ENCODE measurements around the gene CRTC1.
A peak's percentile ranks its signal among the peaks of the same experiment; 100 is the strongest.
"Not testable (repeated sequence)": the region's sequence is repeated elsewhere in the genome, so short reads cannot be mapped to it uniquely, and the experiment has no call there.

CRTC1 gene

DNA sequence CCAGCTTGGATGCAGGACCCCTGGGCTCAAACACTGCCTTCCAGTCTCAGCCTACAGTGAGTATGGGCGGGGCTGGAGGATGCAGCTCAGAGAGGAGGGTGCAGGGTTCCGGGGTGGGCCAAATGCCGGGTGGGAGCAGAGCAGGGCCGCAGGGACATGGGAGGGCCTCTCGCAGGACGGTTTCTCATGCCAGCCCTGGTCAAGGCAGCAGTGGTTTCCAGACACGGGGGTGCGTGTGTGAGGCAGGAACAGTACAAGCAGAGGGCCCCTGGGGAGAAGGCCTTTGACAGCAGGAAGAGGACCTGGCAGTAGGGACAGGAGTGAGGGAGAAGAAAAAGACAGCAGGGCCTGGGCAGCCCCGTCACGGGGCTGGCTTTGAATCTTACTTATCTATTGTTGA, 34.1 kb downstream of the CRTC1 start:
- DNase-seq: no peak
- in situ Hi-C loops (cut with MboI; ENCODE audit: low pct_unique_long_range_greater_than_20kb, low sequenced_read_pairs): no loop called here

DNA sequence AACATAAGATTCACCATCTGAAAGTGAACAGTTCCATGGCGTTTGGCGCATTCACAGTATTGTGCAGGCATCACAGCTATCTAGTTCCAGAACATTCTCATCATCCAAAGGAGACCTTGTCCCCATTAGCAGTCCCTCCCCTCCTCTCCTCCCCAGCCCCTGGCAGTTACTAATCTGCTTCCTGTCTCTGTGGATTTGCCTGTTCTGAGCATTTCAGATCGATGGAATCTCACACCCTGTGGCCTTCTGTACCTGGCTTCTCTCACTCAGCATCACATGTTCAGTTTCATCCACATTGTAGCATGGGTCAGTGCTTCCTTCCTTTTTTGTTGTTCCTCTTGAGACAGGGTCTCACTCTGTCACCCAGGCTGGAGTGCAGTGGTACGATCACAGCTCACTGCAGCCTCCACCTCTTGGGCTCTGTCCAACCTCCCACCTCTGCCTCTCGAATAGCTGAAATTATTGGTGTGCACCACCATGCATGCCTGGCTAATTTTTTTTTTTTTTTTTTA, 34.6 kb downstream of the CRTC1 start:
- in situ Hi-C loops (cut with MboI; ENCODE audit: low pct_unique_long_range_greater_than_20kb, low sequenced_read_pairs): no loop called here
- peak; percentile 34 for DNase-seq

DNA sequence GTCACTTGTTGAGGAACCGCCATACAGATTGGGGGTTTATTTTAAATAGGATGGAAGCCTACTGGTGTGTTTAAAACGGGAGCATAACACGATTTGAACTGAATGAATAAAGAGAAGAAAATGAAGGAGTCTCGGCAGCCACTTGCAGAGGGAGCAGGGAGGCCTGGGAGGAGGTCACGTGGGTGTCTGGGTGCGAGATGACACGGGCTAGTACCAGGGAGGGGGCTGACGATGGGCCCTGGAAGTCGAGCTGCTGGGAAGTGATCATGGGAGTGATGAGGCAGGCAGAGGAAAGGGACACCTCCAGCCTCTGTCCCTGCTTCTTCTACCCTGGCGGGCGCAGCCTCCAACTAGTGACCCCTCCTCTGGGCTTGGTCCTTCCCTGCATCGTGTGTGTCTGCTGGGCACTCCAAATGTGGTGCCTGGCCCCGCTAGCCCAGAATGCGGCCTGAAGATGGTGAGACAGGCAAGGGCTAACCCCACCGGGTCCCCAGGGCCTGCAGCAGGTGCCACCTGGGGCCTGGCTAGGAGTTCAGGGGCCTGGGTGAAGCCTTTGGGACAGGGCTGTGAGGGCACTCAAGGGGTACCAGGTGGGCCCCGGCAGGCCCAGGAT, 35.5 kb downstream of the CRTC1 start:
- in situ Hi-C loops (cut with MboI; ENCODE audit: low pct_unique_long_range_greater_than_20kb, low sequenced_read_pairs): no loop called here
- no peak for DNase-seq

DNA sequence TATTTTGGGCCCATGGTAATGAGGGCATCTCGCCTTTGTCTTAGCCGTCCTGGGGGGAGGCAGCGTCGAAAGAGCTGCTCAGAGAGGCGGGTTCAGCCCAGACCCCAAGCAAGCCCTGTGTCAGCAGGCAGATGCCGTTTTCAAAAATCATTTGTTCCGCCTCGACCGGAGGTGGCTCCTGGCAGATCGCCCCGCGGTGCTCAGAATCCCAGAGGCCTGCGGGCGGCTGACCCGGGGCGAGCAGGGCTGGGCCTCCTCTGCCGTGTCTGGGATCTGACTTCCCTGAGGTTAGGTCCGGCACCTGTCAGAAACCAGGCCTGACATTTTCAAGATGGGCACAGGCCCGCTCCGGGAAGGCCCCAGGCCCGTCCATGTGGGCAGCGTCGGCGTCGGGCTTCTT, 36.1 kb downstream of the CRTC1 start:
- in situ Hi-C loops (cut with MboI; ENCODE audit: low pct_unique_long_range_greater_than_20kb, low sequenced_read_pairs): no loop called here
- no peak for DNase-seq

DNA sequence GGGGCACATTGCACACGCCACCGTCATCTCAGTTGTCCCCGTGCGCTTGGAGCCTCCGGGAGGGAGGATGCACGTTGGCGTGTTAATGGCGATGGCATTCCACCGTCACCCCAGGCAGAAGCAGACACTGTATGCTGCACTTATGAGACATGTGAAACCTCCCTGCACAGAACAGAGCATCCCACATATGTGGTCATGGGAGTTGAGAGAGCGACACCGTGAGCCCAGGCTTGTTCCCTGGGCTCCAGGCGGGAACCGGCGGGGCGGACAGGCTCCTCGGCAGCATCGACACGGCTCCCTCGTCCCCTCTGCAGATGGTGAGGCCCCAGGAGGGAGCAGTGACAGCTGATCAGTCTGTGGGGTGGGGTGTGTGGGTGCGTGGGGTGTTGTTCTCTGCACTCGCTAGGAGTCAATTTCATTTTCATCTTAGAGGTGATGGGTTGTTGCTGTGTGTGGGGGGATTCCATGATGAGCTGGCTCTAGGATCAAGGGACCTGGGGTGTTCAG, 40.4 kb downstream of the CRTC1 start:
- in situ Hi-C loops (cut with MboI; ENCODE audit: low pct_unique_long_range_greater_than_20kb, low sequenced_read_pairs): no loop called here
- no peak for DNase-seq

DNA sequence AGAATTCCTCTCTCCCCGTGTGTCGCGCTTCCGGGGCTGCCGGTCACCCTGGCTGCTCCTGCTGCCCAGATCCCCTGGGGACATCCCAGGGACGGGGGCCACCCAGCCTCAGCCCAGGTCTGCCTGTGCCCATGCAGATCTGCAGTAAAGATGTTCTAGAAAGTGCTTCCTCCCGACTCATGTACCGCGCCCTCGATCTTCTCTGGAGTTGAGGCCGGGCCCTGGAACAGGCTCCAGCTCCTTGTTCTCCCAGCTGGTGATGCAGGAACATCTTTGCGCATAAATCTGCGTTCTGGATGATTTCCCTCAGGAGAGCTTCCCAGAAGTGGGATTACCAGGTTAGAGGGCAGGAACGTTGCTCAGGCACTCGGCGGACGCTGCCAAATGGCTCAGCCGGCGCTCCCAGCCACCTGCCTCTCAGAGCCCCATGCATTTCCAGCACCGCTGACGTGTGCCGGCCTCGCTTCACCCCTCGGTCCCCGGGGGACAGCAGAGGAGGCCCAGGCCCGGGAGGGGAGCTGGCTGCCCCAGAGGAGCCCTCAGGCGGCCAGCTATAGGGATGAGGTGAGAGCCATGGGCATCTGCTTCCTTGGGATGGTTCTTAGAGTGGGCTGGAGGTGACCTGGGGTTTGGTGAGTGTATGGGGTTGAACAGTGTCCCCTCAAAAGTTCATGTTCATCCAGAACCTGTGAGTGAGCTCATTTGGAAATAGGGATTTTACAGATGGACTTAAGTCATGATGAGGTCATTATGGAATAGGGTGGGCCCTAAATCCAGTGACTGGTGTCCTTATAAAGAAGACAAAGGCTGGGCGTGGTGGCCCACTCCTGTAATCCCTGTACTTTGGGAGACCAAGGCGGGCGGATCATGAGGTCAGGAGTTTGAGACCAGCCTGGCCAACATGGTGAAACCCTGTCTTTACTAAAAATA, 42.6 kb downstream of the CRTC1 start:
- in situ Hi-C loops (cut with MboI; ENCODE audit: low pct_unique_long_range_greater_than_20kb, low sequenced_read_pairs): no loop called here

DNA sequence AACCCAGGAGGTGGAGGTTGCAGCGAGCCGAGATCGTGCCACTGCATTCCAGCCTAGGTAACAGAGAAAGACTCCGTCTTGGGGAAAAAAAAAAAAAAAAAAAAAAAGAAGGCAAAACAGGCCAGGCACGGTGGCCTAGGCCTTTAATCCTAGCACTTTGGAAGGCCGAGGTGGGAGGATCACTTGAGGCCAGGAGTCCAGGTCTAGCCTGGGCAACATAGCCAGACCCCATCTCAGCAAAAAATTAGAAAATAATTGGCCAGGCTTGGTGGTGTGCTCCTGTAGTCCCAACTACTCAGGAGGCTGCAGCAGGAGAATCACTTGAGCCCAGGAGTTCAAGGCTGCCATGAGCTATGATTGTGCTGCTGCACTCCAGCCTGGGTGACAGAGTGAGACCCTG, 43.4 kb downstream of the CRTC1 start:
- in situ Hi-C loops (cut with MboI; ENCODE audit: low pct_unique_long_range_greater_than_20kb, low sequenced_read_pairs): no loop called here
- DNase-seq: no peak

More for the DNA sequence above, 42.6 kb downstream of the CRTC1 start:
- DNase-seq: no peak

DNA sequence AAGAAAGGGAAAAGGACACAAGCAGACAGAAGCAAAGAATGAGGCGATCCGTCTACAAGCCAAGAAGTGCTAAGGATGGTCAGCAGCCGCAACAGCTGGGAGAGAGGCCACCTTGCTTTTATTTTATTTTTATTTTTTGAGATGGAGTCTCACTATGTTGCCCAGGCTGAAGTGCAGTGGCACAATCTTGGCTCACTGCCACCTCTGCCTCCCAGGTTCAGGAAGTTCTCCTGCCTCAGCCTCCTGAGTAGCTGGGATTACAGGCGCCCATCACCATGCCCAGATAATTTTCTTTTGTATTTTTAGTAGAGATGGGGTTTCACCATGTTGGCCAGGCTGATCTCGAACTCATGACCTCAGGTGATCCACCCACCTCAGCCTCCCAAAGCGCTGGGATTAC, 44.1 kb downstream of the CRTC1 start:
- DNase-seq; in situ Hi-C loops (cut with MboI; ENCODE audit: low pct_unique_long_range_greater_than_20kb, low sequenced_read_pairs): not testable (repeated sequence)

DNA sequence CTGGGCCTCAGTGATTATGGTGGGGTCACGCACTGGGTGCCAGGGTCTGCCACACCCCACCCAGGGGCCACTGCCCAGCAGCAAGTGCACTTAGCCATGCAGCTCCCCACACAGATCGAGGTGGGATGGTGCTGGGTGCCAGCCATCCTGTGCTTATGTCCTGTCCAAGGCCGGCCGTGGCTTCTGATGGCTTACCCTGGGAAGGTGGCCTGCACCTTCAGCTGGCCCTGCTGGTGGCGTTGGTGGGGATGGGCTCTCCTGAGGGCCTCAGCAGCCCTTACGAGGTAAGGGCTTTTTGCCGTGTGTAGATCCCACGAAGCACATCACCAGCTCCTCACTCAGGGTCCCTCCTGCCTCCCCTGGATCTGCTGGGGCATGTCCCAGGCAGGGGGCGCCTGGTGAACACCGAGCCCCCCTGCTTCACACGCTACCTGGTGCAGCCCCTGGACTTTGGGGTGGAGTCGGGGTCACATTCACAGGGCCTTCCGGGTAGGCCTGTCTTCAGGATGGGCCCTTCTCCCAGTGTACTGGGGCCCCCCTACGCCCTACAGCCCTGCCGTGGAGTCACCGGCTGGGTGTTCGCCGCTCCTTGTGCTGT, 46.6 kb downstream of the CRTC1 start:
- no peak for DNase-seq
- in situ Hi-C loops (cut with MboI; ENCODE audit: low pct_unique_long_range_greater_than_20kb, low sequenced_read_pairs): no loop called here

DNA sequence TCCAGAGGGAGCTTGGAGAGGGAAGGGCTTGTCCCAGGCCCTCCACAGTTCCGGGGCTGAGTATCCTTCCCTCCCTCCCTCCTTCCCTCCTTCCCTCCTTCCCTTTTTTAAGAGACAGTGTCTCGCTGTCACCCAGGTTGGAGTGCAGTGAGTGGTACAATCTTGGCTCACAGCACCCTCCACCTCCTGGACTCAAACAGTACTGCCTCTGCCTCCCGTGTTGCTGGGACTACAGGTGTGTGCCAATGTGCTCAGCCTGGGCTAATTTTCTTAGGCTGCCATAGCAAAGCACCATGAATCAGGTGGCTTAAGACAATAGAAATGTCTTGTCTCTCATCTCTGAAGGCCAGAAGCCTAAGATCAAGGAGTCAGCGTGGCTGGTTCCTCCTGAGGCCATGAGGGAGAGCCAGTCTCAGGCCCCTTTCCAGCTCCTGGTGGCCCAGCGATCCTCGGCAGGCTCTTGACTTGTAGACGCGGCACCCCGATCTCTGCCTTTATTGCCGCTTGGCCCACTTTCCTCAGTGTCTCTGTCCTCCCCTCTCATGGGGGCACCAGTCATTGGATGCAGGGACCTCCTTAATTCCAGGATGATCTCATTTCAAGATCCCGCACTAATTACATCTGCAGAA, 47.5 kb downstream of the CRTC1 start:
- peak; percentile 27 for DNase-seq
- in situ Hi-C loops (cut with MboI; ENCODE audit: low pct_unique_long_range_greater_than_20kb, low sequenced_read_pairs): no loop called here

DNA sequence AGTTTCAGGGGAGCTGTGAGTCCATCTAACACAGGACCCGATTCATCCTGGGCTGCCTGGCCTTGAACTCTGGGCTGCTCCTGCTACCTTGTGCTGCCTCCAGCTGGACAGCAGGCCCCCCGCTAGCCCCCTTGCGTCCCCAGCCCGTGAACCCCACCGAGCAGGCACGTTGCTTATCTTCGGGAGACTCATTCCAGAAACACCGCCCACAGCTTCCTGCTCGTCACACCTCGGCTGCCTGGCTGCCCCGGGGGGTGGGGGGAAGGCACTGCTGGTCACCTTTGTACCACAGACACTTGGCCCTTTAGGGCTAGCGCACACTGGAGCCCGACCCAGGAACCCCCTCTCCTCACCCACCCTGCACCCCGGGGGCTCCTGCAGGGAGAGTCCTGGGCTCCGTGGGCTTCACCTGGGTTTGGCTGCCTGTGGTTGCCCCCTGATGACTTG, 48.1 kb downstream of the CRTC1 start:
- in situ Hi-C loops (cut with MboI; ENCODE audit: low pct_unique_long_range_greater_than_20kb, low sequenced_read_pairs): no loop called here
- peak; percentile 7 for DNase-seq

DNA sequence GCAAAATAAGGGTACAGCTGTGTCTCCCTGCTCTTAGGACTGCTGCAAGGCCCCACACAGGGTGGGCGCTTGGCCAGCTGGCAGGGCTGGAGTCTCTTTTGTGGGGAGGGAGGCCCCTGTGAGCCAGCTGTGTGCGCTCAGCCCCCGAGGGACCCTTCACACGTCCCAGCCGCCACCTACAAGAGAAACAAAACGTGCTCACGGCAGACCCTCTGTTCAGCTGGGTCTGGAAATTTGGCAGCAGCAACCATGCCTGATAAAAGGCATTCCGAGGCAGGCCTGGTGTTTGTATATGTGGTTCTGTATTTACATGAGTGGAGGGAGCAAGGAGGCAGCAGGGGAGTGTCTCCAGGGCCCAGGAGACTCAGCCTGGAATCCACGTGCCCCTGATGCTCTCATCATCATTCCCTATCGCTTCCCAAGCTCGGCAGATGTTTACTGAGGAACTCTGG, 49.7 kb downstream of the CRTC1 start:
- in situ Hi-C loops (cut with MboI; ENCODE audit: low pct_unique_long_range_greater_than_20kb, low sequenced_read_pairs): no loop called here
- no peak for DNase-seq

DNA sequence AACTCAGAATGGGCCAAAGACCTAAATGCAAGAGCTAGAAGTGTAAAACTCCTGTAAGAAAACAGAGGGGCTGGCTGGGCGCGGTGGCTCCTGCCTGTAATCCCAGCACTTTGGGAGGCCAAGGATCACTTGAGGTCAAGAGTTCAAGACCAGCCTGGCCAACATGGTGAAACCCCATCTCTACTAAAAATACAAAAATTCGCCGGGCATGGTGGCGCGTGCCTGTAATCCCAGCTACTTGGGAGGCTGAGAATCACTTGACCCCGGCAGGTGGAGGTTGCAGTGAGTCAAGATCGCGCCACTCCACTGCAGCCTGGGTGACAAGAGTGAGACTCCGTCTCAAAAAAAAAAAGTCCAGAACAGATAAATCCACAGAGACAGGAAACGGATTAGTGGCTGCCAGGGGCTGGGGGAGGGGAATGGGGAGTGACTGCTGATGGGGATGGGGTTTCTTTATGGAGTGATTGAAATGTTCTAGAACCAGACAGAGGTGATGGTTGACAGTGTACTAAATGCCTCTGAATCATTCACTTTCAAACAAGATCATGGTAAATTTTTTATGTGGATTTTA, 50.4 kb downstream of the CRTC1 start:
- in situ Hi-C loops (cut with MboI; ENCODE audit: low pct_unique_long_range_greater_than_20kb, low sequenced_read_pairs); DNase-seq: not testable (repeated sequence)

DNA sequence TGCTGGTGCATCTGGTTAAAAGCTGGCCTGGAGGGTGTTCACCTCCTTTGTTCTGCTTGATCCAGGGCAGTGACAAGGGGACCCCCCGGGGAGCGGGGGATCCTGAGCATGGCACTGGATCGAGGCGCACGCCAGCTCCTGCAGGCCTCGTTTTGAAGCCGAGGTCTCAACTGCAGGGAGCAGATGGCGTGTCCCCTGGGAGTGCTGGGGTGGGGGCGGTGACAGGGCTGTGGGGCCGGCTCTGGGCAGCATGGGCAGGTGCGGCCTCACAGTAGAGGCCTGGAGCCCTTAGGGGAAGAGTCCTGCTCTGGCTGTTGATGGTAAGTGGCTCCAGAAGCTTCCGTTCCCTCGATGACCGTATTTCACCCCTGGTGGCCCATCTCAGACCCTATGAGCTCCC, 51.8 kb downstream of the CRTC1 start:
- DNase-seq: no peak
- in situ Hi-C loops (cut with MboI; ENCODE audit: low pct_unique_long_range_greater_than_20kb, low sequenced_read_pairs): no loop called here

DNA sequence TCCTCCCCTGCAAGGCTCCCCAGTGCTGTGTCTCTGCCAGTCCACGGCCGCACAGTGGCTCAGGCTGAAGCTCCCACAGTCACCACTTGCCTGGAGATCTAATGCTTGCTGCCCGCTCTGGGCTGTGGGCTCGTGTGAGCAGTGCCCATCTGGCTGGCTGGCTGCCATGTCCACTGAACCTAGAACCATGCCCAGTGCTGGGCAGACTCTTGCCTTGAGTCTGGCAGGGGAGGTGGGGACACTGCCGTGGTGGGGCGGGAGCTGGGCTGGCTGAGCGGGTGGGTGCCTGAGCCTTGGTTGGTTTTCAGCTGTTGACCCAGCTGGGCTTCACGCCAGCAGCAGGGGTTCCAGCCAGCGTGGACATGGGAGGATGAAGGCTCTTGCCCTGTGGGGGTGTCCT, 52.3 kb downstream of the CRTC1 start:
- in situ Hi-C loops (cut with MboI; ENCODE audit: low pct_unique_long_range_greater_than_20kb, low sequenced_read_pairs): no loop called here
- no peak for DNase-seq

DNA sequence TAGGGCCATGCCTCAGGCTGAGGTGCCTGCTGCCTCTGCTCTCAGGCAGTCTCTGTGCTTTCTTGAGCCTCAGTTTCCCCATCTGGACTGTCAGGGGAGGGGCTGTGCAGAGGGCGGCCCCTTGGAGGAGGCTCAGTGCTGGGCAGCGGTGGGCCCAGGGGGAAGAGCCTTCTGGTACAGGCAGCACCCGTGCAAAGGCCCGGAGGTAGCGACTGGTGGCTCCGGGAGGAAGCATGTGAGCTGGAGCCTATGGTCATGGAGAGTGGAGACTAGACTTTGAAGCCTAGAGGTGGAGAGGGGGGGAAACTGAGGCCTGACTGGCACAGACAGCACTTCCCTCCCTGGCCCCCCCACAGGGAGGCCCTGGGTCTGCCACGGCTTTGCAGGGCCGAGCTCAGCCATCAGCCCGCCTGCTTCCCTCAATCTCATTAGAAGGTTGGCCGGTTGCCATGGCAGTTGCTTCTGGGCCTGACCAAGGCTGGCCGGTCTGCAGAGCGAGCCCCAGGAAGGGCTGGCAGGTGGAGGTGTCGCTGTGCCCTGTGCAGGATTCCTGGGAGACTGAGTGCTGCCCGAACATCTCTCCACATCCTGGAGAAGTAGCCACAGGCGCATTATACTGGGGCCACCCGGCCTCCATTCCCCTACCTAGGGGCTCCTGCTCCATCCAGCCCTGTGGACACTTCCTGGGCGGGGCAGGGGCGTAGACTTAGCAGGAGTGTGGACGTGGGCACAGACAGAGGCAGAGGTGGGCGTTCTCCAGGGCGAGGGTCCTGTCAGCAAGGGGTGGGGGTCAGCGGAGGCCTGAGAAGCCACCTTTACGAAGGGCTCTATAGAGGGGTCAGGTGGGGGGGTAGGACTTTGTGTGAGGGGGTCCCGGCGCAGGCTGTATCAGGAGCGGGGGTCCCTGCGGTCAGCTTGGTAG, 53.2 kb downstream of the CRTC1 start:
- no peak for DNase-seq
- in situ Hi-C loops (cut with MboI; ENCODE audit: low pct_unique_long_range_greater_than_20kb, low sequenced_read_pairs): no loop called here

DNA sequence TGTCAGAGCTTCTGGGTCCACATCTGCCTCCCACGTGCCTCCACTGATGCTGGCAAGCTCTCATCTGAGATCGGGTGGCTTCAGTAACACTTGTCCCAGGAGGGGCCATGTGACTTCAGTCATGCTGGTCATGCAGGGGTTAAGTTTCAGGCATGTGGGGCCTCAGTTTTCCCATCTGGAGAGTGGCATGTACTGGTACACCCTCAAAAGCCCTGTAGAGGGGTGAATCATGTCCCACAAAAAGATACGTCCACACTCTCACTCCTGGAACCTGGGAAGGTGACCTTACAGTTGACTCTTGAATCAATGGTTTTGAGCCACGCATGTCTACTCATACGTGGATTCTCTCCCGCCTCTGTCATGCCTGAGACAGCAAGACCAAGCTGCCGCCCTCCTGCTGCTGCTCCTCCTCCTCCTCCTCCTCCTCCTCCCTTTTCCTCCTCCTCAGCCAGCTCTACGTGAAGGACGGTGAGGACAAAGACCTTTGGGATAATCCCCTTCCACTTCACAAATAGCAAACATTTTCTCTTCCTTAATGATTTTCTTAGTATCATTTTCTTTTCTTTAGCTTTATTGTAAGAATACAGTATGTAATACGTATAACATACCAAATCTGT, 54.0 kb downstream of the CRTC1 start:
- in situ Hi-C loops (cut with MboI; ENCODE audit: low pct_unique_long_range_greater_than_20kb, low sequenced_read_pairs): no loop called here
- DNase-seq: no peak

DNA sequence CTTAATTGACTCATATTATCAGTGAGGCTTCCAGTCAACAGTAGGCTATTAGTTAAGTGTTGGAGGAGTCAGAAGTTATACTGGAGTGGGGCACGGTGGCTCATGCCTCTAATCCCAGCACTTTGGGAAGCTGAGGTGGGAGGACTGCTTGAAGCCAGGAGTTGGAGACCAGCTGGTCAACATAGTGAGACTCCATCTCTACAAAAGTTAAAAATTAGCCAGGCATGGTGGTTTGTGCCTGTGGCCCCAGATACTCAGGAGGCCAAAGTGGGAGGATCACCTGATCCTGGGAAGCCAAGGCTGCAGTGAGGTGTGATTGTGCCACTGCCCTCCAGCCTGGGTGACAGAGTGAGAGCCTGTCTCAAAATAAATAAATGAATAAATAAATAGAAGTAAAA, 54.5 kb downstream of the CRTC1 start:
- in situ Hi-C loops (cut with MboI; ENCODE audit: low pct_unique_long_range_greater_than_20kb, low sequenced_read_pairs): no loop called here
- DNase-seq: no peak
